Right cardiac atrium (tissue), 5 donors: Measurements from ENCODE around the gene DNAJC27. TPM values are rescaled to one million over a fixed set of nuclear protein-coding genes. Genes with fewer than 3 reads are reported as not detected.
A peak's percentile ranks its signal among the peaks of the same experiment; 100 is the strongest.

Experiments
- ATAC-seq, 2 donors: fragments of 200-7000 bp; cut with Tn5 transposase; one replicate each; pipeline versions ENCODE4 v1.8.0 to v1.9.1; 2020; ENCODE audit warnings: moderate library complexity in 2 of 2, mild to moderate bottlenecking in 1 of 2
- DNase-seq, 3 donors: peaks; one replicate each; pipeline ENCODE4 v3.0.0-alpha.2; 2020
- H3K27ac ChIP-seq: one replicate; pipeline ENCODE4 v1.5.1; 2013; ENCODE audit warnings: mild to moderate bottlenecking, low read length, control low read depth, moderate library complexity
- H3K27me3 ChIP-seq: one replicate; pipeline ENCODE4 v1.6.1; 2013; ENCODE audit not compliant: control insufficient read depth, insufficient read depth
- H3K4me1 ChIP-seq: one replicate; pipeline ENCODE4 v1.6.1; 2013; ENCODE audit warnings: low read length; ENCODE audit not compliant: control insufficient read depth, insufficient read depth
- H3K4me3 ChIP-seq: one replicate; pipeline ENCODE4 v1.5.1; 2013; ENCODE audit warnings: low read length, control low read depth
- H3K9me3 ChIP-seq: one replicate; pipeline ENCODE4 v1.6.1; 2013; ENCODE audit warnings: low read length; ENCODE audit not compliant: control insufficient read depth
- WGBS: extraction: QIAGEN DNeasy Blood & Tissue Kit; methylation state at CpG from one replicate; pipeline ENCODE4 v1.1.7; 2013; 5-methylcytosine and 5-hydroxymethylcytosine counted together
- intact Hi-C, 4 donors: fragments of 100-400 bp; cut with DNase I; formaldehyde crosslinking; loops; one replicate each; pipeline versions ENCODE4 v1.11.0 to v1.14.0; 2022 to 2023
- polyA plus RNA-seq: library from polyadenylated mRNA; stranded (reverse); fragments of 200-250 nt; gene quantifications from one replicate; pipeline ENCODE4 v1.2.3, GENCODE V29; 2013
- total RNA-seq, 4 donors: library from RNA; stranded (reverse); fragmentation: NEBNext Ultra II Directional; extraction: Animal tissue kit (Norgen Biotek cat#: 25700); gene quantifications; one replicate each; pipeline ENCODE4 v1.2.1, GENCODE V29; 2021
- donor health status: healthy with polysubstance abuse.
- donor health status: DM: no; HTN: yes; CAD: no.
- donor health status: DM: no; HTN: no; CAD: no.
- donor health status: DM: no; HTN: yes; CAD: no; lungs with severe emphysema.
- donor health status: DM: yes; HTN: yes; CAD: no.

The DNAJC27 gene
- total and polyA plus RNA-seq, 5 donors: 4.1 to 10.4 (median 8.9) TPM

GRCh38 chr2:24971286-24971535, 544 bp downstream of the DNAJC27 start:
- peak overlapping the region; percentile 87 for H3K4me3 ChIP-seq
- peak overlapping the region; percentile 97 for H3K27ac ChIP-seq
- intact Hi-C loops: loop anchor here in 2 of 4 donors (5.0 to 10.0 kb wide), 2 partner anchors 71 to 224 kb away; partner anchors contain the start of gene EFR3B (in 1 of the 2)
- under 1% methylated on average over 23 of the region's 23 CpGs for WGBS
- H3K9me3 ChIP-seq: no peaks in the 10 kb centered on the region
- no peaks in the 10 kb centered on the region for H3K27me3 ChIP-seq
- no peak for DNase-seq
- no peaks in the 10 kb centered on the region for H3K4me1 ChIP-seq
- peak; percentile 5 to 6 for ATAC-seq

DNA sequence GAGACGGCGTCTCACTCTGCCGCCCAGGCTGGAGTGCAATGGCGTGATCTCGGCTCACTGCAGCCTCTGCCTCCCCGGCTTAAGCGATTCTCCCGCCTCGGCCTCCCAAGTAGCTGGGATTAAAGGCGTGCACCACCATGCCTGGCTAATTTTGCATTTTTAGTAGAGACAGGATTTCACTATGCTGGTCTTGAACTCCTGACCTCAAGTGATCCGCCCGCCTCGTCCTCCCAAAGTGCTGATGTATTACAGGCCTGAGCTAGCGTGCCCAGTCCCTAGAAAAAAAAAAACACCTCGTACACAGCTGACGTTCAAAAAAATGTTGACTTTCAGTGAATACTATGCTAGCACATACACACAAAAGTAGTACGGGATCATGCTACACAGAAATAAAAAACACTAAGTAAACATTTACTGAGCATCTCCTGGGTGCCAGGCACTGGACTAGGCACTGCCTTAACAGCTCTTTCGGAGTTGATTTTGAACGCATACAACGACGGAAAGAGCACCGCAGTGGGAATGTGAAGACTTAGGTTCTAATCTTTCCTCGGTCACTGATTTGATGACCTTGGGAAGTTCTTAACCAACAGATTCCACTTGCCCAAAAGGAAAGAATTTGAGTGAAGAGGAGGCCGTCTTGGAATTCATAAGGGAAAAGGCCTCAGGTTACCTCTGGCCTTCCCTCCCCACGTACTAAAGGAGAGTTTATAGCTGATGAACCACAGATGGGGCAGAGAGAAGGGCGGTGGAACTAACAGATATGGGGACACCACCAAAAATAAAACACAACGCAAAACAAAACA, 1.1 kb downstream of the DNAJC27 start:
- Histone ChIP-seq H3K4me1 (no peaks in the 10 kb centered on the region), H3K9me3 (no peaks in the 10 kb centered on the region), H3K4me3 (peak overlapping the region; percentile 87), H3K27me3 (no peaks in the 10 kb centered on the region), H3K27ac (peak overlapping the region; percentile 97)
- no peak for ATAC-seq
- WGBS: 57% methylated on average over 27 of the region's 27 CpGs
- peak in 2 of 3 donors; percentile 54 for DNase-seq
- intact Hi-C loops: loop anchor here in 2 of 4 donors (5.0 to 10.0 kb wide), 2 partner anchors 72 to 224 kb away; partner anchors contain the start of gene EFR3B (in 1 of the 2)

GRCh38 chr2:24969784-24970183, 2.0 kb downstream of the DNAJC27 start:
- no peak for ATAC-seq
- Histone ChIP-seq H3K27me3 (no peaks in the 10 kb centered on the region), H3K27ac (no peak overlapping the region), H3K4me1 (no peaks in the 10 kb centered on the region), H3K4me3 (no peak overlapping the region), H3K9me3 (no peaks in the 10 kb centered on the region)
- no peak for DNase-seq
- 80% methylated on average over 1 of the region's 1 CpG for WGBS
- intact Hi-C loops: loop anchor here in 2 of 4 donors (5.0 to 10.0 kb wide), 2 partner anchors 73 to 225 kb away; partner anchors contain the start of gene EFR3B (in 1 of the 2)

- ATAC-seq: no peak
These were observed 9.9 kb downstream of the DNAJC27 start for GRCh38 chr2:24961903-24962302.

GRCh38 chr2:24959761-24960160, 12.0 kb downstream of the DNAJC27 start:
- Histone ChIP-seq H3K27ac (no peak overlapping the region), H3K4me1 (peaks cover 3% of the 10 kb centered on the region), H3K27me3 (no peaks in the 10 kb centered on the region), H3K4me3 (no peak overlapping the region), H3K9me3 (no peaks in the 10 kb centered on the region)
- intact Hi-C loops: no loop called here
- no peak for DNase-seq
- no peak for ATAC-seq

More at GRCh38 chr2:24961903-24962302, 9.9 kb downstream of the DNAJC27 start:
- intact Hi-C loops: no loop called here
- H3K4me3 ChIP-seq: no peak overlapping the region
- H3K4me1 ChIP-seq: peaks cover 3% of the 10 kb centered on the region
- no peaks in the 10 kb centered on the region for H3K9me3 ChIP-seq
- WGBS: 98% methylated on average over 1 of the region's 1 CpG
- no peaks in the 10 kb centered on the region for H3K27me3 ChIP-seq
- no peak overlapping the region for H3K27ac ChIP-seq
- no peak for DNase-seq

- intact Hi-C loops: no loop called here
- H3K4me1 ChIP-seq: peaks cover 3% of the 10 kb centered on the region
- no peak for ATAC-seq
- no peak overlapping the region for H3K4me3 ChIP-seq
- 89% methylated on average over 3 of the region's 3 CpGs for WGBS
- DNase-seq: no peak
- H3K27ac ChIP-seq: no peak overlapping the region
- H3K27me3 ChIP-seq: no peaks in the 10 kb centered on the region
- H3K9me3 ChIP-seq: no peaks in the 10 kb centered on the region
These were observed 13.3 kb downstream of the DNAJC27 start for GRCh38 chr2:24958411-24958935.

DNA sequence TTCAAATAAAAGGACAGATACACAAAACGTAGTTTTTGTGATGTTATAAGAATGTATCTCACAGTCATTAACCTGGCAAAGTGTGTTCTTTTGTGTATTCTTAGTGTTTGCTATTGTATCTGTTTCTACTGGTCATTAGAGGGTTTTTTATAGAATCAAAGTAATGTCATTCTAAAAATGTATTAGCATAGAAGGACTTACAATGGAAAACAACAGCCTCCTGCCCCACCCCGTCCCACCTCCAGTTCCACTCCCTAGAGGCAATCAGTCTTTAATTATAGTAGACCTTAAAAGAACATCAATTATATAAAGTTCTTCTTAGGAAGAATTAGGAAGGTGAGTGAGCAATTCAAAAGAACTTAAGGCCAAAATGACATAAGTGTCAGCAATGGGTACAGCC, 13.8 kb downstream of the DNAJC27 start:
- H3K27me3 ChIP-seq: no peaks in the 10 kb centered on the region
- ATAC-seq (no peak), DNase-seq (no peak)
- peaks cover 3% of the 10 kb centered on the region for H3K4me1 ChIP-seq
- H3K9me3 ChIP-seq: no peaks in the 10 kb centered on the region
- WGBS: 83% methylated on average over 2 of the region's 2 CpGs
- no peak overlapping the region for H3K4me3 ChIP-seq
- intact Hi-C loops: no loop called here
- no peak overlapping the region for H3K27ac ChIP-seq

- H3K4me3 ChIP-seq: no peak overlapping the region
- H3K27ac ChIP-seq: no peak overlapping the region
- H3K4me1 ChIP-seq: peaks cover 3% of the 10 kb centered on the region
- DNase-seq (no peak), ATAC-seq (no peak)
- intact Hi-C loops: no loop called here
- H3K9me3 ChIP-seq: no peaks in the 10 kb centered on the region
- WGBS: 80% methylated on average over 1 of the region's 1 CpG
- H3K27me3 ChIP-seq: no peaks in the 10 kb centered on the region
These were observed 14.5 kb downstream of the DNAJC27 start for GRCh38 chr2:24957221-24957620.

DNA sequence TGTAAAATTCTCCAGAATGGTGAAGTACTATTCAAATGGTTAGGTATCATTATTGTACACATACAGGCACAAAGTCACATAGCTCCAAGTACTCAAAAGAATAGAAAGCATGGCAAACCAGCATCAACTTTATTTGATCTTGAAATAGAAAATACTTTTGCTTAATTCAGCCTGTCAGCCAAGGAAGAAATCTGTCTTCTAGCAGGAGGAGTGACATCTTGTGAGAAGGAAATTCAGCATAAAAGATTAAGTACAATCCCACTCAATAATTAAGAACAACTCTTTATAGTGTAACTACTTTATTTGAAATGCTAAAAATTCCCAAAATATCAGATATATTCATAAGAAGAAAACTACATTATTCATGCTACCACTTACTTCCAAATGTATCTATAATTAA, 15.8 kb downstream of the DNAJC27 start:
- no peak overlapping the region for H3K4me3 ChIP-seq
- H3K9me3 ChIP-seq: no peaks in the 10 kb centered on the region
- ATAC-seq (no peak), DNase-seq (no peak)
- H3K27me3 ChIP-seq: no peaks in the 10 kb centered on the region
- H3K27ac ChIP-seq: no peak overlapping the region
- H3K4me1 ChIP-seq: peaks cover 3% of the 10 kb centered on the region
- intact Hi-C loops: no loop called here

DNA sequence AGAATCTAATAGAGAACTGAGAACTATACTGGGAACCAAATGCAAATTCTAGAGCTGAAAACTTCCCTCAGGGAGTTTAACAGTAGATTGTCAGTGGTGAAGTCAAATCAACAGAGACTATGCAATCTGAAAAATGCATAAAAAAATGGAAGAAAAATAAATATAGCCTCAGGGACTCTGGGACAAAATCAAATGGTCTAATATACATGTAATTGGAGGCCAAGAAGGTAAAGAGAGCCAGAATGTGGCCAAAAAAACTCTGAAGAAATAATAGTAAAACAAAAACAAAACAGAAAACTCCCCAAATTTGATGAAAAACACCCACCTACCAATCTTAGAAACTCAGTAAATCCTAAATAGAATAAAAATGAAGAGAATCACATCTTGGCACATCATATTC, 16.5 kb downstream of the DNAJC27 start:
- peaks cover 3% of the 10 kb centered on the region for H3K4me1 ChIP-seq
- ATAC-seq: no peak
- no peaks in the 10 kb centered on the region for H3K27me3 ChIP-seq
- no peak for DNase-seq
- H3K4me3 ChIP-seq: no peak overlapping the region
- no peak overlapping the region for H3K27ac ChIP-seq
- intact Hi-C loops: no loop called here
- H3K9me3 ChIP-seq: no peaks in the 10 kb centered on the region

DNA sequence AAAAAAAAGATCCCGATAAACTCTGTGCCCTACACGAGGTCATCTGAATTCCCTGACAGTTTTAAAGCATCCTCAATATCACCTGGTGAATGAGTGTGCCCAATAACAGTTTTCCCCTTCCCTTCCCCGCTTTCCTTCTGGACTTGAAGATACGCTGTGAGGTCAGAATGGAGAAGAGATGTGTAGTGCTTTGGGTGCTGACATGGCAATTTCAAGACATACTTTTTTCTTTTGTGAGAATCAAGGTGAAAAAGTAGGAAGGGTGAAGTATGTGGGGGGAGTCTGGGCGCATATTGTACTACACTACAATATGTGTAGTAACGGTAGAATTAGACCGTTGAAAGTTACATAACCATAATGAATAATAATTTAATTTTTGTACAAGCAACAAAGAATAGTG, 21.7 kb downstream of the DNAJC27 start:
- 93% methylated on average over 7 of the region's 7 CpGs for WGBS
- H3K4me3 ChIP-seq: no peak overlapping the region
- H3K4me1 ChIP-seq: no peaks in the 10 kb centered on the region
- no peaks in the 10 kb centered on the region for H3K9me3 ChIP-seq
- no peak overlapping the region for H3K27ac ChIP-seq
- DNase-seq (no peak), ATAC-seq (no peak)
- no peaks in the 10 kb centered on the region for H3K27me3 ChIP-seq
- intact Hi-C loops: no loop called here
